ENCODE measurements around the gene LDB2.
"Not testable (repeated sequence)": the region's sequence is repeated elsewhere in the genome, so short reads cannot be mapped to it uniquely, and the experiment has no call there.

Gene LDB2

GRCh38 chr4:16574981-16575380 is 323.5 kb downstream of the LDB2 start:
- peaks cover 3 to 5% of the 10 kb centered on the region in 2 donors for H3K9me3 Mint-ChIP-seq

GRCh38 chr4:16573739-16574138 is 324.7 kb downstream of the LDB2 start:
- ATAC-seq (replicated peaks) = no peak

More at GRCh38 chr4:16574981-16575380, 323.5 kb downstream of the LDB2 start:
- no peak for ATAC-seq (replicated peaks)
- H3K27me3 Mint-ChIP-seq = no peaks in the 10 kb centered on the region
- no peaks in the 10 kb centered on the region for H3K36me3 Mint-ChIP-seq (ENCODE audit: insufficient read depth)
- no peak for DNase-seq
- H3K4me1 Mint-ChIP-seq (ENCODE audit: low read depth in 2 of 2) = no peaks in the 10 kb centered on the region
- H3K4me3 Mint-ChIP-seq = no peak overlapping the region
- H3K27ac Mint-ChIP-seq = no peak overlapping the region

GRCh38 chr4:16573206-16573605 is 325.2 kb downstream of the LDB2 start:
- Mint-ChIP-seq H3K36me3 (ENCODE audit: insufficient read depth) (no peaks in the 10 kb centered on the region), H3K27me3 (no peaks in the 10 kb centered on the region), H3K9me3 (no peaks in the 10 kb centered on the region), H3K4me3 (no peak overlapping the region), H3K27ac (no peak overlapping the region), H3K4me1 (ENCODE audit: low read depth in 2 of 2) (no peaks in the 10 kb centered on the region)
- ATAC-seq (replicated peaks) = no peak
- no peak for DNase-seq

More at GRCh38 chr4:16573739-16574138, 324.7 kb downstream of the LDB2 start:
- Mint-ChIP-seq H3K27ac (no peak overlapping the region), H3K4me1 (ENCODE audit: low read depth in 2 of 2) (no peaks in the 10 kb centered on the region), H3K9me3 (no peaks in the 10 kb centered on the region), H3K36me3 (ENCODE audit: insufficient read depth) (no peaks in the 10 kb centered on the region), H3K4me3 (no peak overlapping the region), H3K27me3 (no peaks in the 10 kb centered on the region)
- no peak for DNase-seq

- Mint-ChIP-seq H3K4me1 (ENCODE audit: low read depth in 2 of 2) (no peaks in the 10 kb centered on the region), H3K36me3 (ENCODE audit: insufficient read depth) (no peaks in the 10 kb centered on the region), H3K27ac (no peak overlapping the region), H3K9me3 (no peaks in the 10 kb centered on the region), H3K27me3 (no peaks in the 10 kb centered on the region), H3K4me3 (no peak overlapping the region)
- ATAC-seq (replicated peaks) (no peak), DNase-seq (no peak)
Measured at GRCh38 chr4:16572631-16573030, 325.8 kb downstream of the LDB2 start.

GRCh38 chr4:16572161-16572560 is 326.3 kb downstream of the LDB2 start:
- Mint-ChIP-seq H3K4me1 (ENCODE audit: low read depth in 2 of 2) (no peaks in the 10 kb centered on the region), H3K27me3 (no peaks in the 10 kb centered on the region), H3K4me3 (no peak overlapping the region), H3K36me3 (ENCODE audit: insufficient read depth) (no peaks in the 10 kb centered on the region), H3K27ac (no peak overlapping the region), H3K9me3 (peaks cover 0 to 2% of the 10 kb centered on the region in 2 donors)
- ATAC-seq (replicated peaks) (no peak), DNase-seq (no peak)

GRCh38 chr4:16569790-16570189 is 328.7 kb downstream of the LDB2 start:
- no peaks in the 10 kb centered on the region for H3K4me1 Mint-ChIP-seq (ENCODE audit: low read depth in 2 of 2)
- ATAC-seq (replicated peaks) (no peak), DNase-seq (no peak)
- H3K4me3 Mint-ChIP-seq = no peak overlapping the region
- H3K36me3 Mint-ChIP-seq (ENCODE audit: insufficient read depth) = no peaks in the 10 kb centered on the region
- H3K27me3 Mint-ChIP-seq = no peaks in the 10 kb centered on the region
- peaks cover 0 to 2% of the 10 kb centered on the region in 2 donors for H3K9me3 Mint-ChIP-seq
- no peak overlapping the region for H3K27ac Mint-ChIP-seq

- not testable (repeated sequence) for H3K36me3 Mint-ChIP-seq (ENCODE audit: insufficient read depth); DNase-seq; H3K4me1 Mint-ChIP-seq (ENCODE audit: low read depth in 2 of 2); H3K4me3 Mint-ChIP-seq; H3K27ac Mint-ChIP-seq; ATAC-seq (replicated peaks); H3K27me3 Mint-ChIP-seq
- H3K9me3 Mint-ChIP-seq = peaks cover 2 to 23% of the 10 kb centered on the region in 2 donors
Measured at GRCh38 chr4:16557316-16557715, 341.1 kb downstream of the LDB2 start.

- no peaks in the 10 kb centered on the region for H3K27me3 Mint-ChIP-seq
- no peaks in the 10 kb centered on the region for H3K36me3 Mint-ChIP-seq (ENCODE audit: insufficient read depth)
- ATAC-seq (replicated peaks) = no peak
Measured at GRCh38 chr4:16555156-16555555, 343.3 kb downstream of the LDB2 start.

GRCh38 chr4:16550531-16550930 is 347.9 kb downstream of the LDB2 start:
- DNase-seq (no peak), ATAC-seq (replicated peaks) (no peak)
- no peak overlapping the region for H3K27ac Mint-ChIP-seq
- H3K9me3 Mint-ChIP-seq = peaks cover 0 to 16% of the 10 kb centered on the region in 2 donors
- H3K36me3 Mint-ChIP-seq (ENCODE audit: insufficient read depth) = no peaks in the 10 kb centered on the region
- H3K4me3 Mint-ChIP-seq = no peak overlapping the region
- H3K4me1 Mint-ChIP-seq (ENCODE audit: low read depth in 2 of 2) = no peaks in the 10 kb centered on the region
- no peaks in the 10 kb centered on the region for H3K27me3 Mint-ChIP-seq

More at GRCh38 chr4:16555156-16555555, 343.3 kb downstream of the LDB2 start:
- peaks cover 2 to 23% of the 10 kb centered on the region in 2 donors for H3K9me3 Mint-ChIP-seq
- H3K27ac Mint-ChIP-seq = no peak overlapping the region
- no peaks in the 10 kb centered on the region for H3K4me1 Mint-ChIP-seq (ENCODE audit: low read depth in 2 of 2)
- DNase-seq = no peak
- no peak overlapping the region for H3K4me3 Mint-ChIP-seq

- no peaks in the 10 kb centered on the region for H3K27me3 Mint-ChIP-seq
- H3K36me3 Mint-ChIP-seq (ENCODE audit: insufficient read depth) = no peaks in the 10 kb centered on the region
- H3K4me3 Mint-ChIP-seq = no peak overlapping the region
- H3K9me3 Mint-ChIP-seq = peaks cover 8 to 10% of the 10 kb centered on the region in 2 donors
- DNase-seq = no peak
- no peak for ATAC-seq (replicated peaks)
- no peaks in the 10 kb centered on the region for H3K4me1 Mint-ChIP-seq (ENCODE audit: low read depth in 2 of 2)
- H3K27ac Mint-ChIP-seq = no peak overlapping the region
Measured at GRCh38 chr4:16545656-16546055, 352.8 kb downstream of the LDB2 start.

GRCh38 chr4:16544869-16545268 is 353.6 kb downstream of the LDB2 start:
- Mint-ChIP-seq H3K27me3 (no peaks in the 10 kb centered on the region), H3K36me3 (ENCODE audit: insufficient read depth) (no peaks in the 10 kb centered on the region), H3K27ac (no peak overlapping the region), H3K4me3 (no peak overlapping the region), H3K9me3 (peaks cover 8 to 10% of the 10 kb centered on the region in 2 donors), H3K4me1 (ENCODE audit: low read depth in 2 of 2) (no peaks in the 10 kb centered on the region)
- no peak for ATAC-seq (replicated peaks)
- no peak for DNase-seq

GRCh38 chr4:16544251-16544721 is 354.2 kb downstream of the LDB2 start:
- Mint-ChIP-seq H3K27me3 (no peaks in the 10 kb centered on the region), H3K36me3 (ENCODE audit: insufficient read depth) (no peaks in the 10 kb centered on the region), H3K4me1 (ENCODE audit: low read depth in 2 of 2) (no peaks in the 10 kb centered on the region), H3K4me3 (no peak overlapping the region), H3K27ac (no peak overlapping the region), H3K9me3 (peaks cover 8 to 10% of the 10 kb centered on the region in 2 donors)
- DNase-seq (no peak), ATAC-seq (replicated peaks) (no peak)

GRCh38 chr4:16537926-16538325 is 360.5 kb downstream of the LDB2 start:
- H3K36me3 Mint-ChIP-seq (ENCODE audit: insufficient read depth) = no peaks in the 10 kb centered on the region
- no peak overlapping the region for H3K27ac Mint-ChIP-seq
- DNase-seq (no peak), ATAC-seq (replicated peaks) (no peak)
- H3K9me3 Mint-ChIP-seq = peaks cover 0 to 2% of the 10 kb centered on the region in 2 donors
- no peaks in the 10 kb centered on the region for H3K27me3 Mint-ChIP-seq
- no peak overlapping the region for H3K4me3 Mint-ChIP-seq
- no peaks in the 10 kb centered on the region for H3K4me1 Mint-ChIP-seq (ENCODE audit: low read depth in 2 of 2)

GRCh38 chr4:16532240-16532970 is 366.0 kb downstream of the LDB2 start:
- Mint-ChIP-seq H3K4me1 (ENCODE audit: low read depth in 2 of 2) (no peaks in the 10 kb centered on the region), H3K9me3 (peaks cover 0 to 16% of the 10 kb centered on the region in 2 donors), H3K27me3 (no peaks in the 10 kb centered on the region), H3K36me3 (ENCODE audit: insufficient read depth) (no peaks in the 10 kb centered on the region), H3K4me3 (no peak overlapping the region), H3K27ac (no peak overlapping the region)
- DNase-seq (no peak), ATAC-seq (replicated peaks) (no peak)
